GM12874 (cell line): ENCODE measurements around the gene CELA2A.

ENCODE experiments used
- CTCF ChIP-seq: IDR thresholded peaks from 2 replicates; pipeline ENCODE4 v1.5.1; 2011; ENCODE audit warnings: low read depth, mild to moderate bottlenecking, control low read depth, low read length, moderate library complexity; ENCODE audit not compliant: insufficient read depth

CELA2A gene

GRCh38 chr1:15433471-15433870 lies 23.1 kb upstream of the CELA2A start:
- no peak for TF ChIP-seq CTCF

- no peak for TF ChIP-seq CTCF
Measured at GRCh38 chr1:15435239-15436077, 21.1 kb upstream of the CELA2A start.

GRCh38 chr1:15436881-15437442 lies 19.6 kb upstream of the CELA2A start:
- TF ChIP-seq CTCF, result no peak

GRCh38 chr1:15439325-15439724 lies 17.2 kb upstream of the CELA2A start:
- TF ChIP-seq CTCF, result no peak

GRCh38 chr1:15440357-15440756 lies 16.2 kb upstream of the CELA2A start:
- no peak for TF ChIP-seq CTCF

GRCh38 chr1:15441247-15441646 lies 15.3 kb upstream of the CELA2A start:
- TF ChIP-seq CTCF, result no peak

- TF ChIP-seq CTCF, result no peak
Measured at GRCh38 chr1:15442119-15442518, 14.4 kb upstream of the CELA2A start.
